Tibial artery (tissue), 4 donors: ENCODE measurements around the gene ETS1.

Experiments used
- DNase-seq, 2 donors: peaks; one replicate each; pipeline ENCODE4 v3.0.0-alpha.2; 2019
- H3K27ac ChIP-seq, 2 donors: fragments of 200-600 bp; sonication (generic) in 1 of 2; 1 replicate in 1 of 2; 2 replicates in 1 of 2; pipeline ENCODE4 v1.5.1; 2018 to 2019; ENCODE audit warnings: mild to moderate bottlenecking in 1 of 2
- H3K27me3 ChIP-seq, 2 donors: fragments of 200-600 bp; sonication (generic) in 1 of 2; one replicate each; pipeline versions ENCODE4 v1.5.1 to v1.6.0; 2016 to 2019
- H3K36me3 ChIP-seq, 3 donors: fragments of 200-600 bp; sonication (generic) in 2 of 3; one replicate each; pipeline ENCODE4 v1.5.1; 2016 to 2019; ENCODE audit warnings: mild to moderate bottlenecking in 2 of 3
- H3K4me1 ChIP-seq, 4 donors: fragments of 200-600 bp; sonication (generic) in 2 of 4; 1 replicate in 3 of 4; 2 replicates in 1 of 4; pipeline ENCODE4 v1.5.1; 2016 to 2019
- H3K4me3 ChIP-seq, 2 donors: fragments of 200-600 bp; sonication (generic) in 1 of 2; 1 replicate in 1 of 2; 2 replicates in 1 of 2; pipeline ENCODE4 v1.5.1; 2018 to 2019; ENCODE audit warnings: mild to moderate bottlenecking in 2 of 2
- H3K9me3 ChIP-seq, 3 donors: fragments of 200-600 bp; sonication (generic) in 1 of 3; one replicate each; pipeline ENCODE4 v1.5.1; 2016 to 2019
- CTCF ChIP-seq, 2 experiments: fragments of 200-600 bp in 1 of 2; fragments of 450-650 bp in 1 of 2; IDR thresholded peaks; one replicate each; pipeline ENCODE4 v1.5.1; 2017 to 2019; ENCODE audit warnings: antibody characterized with exemption in 2 of 2, mild to moderate bottlenecking in 1 of 2, moderate library complexity in 1 of 2
- intact Hi-C: fragments of 100-400 bp; cut with DNase I; formaldehyde crosslinking; loops from one replicate; pipeline ENCODE4 v1.15.0; 2023; ENCODE audit warnings: low total_unique reads

The ETS1 gene

GRCh38 chr11:128462922-128463321 is 124.4 kb downstream of the ETS1 start:
- intact Hi-C loops = no loop called here
- no peaks in the 10 kb centered on the region for H3K9me3 ChIP-seq
- no peak for DNase-seq
- no peak overlapping the region for H3K4me3 ChIP-seq
- H3K27ac ChIP-seq = peak overlapping the region; percentile 54 to 74
- H3K27me3 ChIP-seq = no peaks in the 10 kb centered on the region
- no peak for TF ChIP-seq CTCF (IDR thresholded peaks at IDR 0.05)
- H3K36me3 ChIP-seq = peaks cover 26 to 39% (median 38%) of the 10 kb centered on the region in 3 donors
- H3K4me1 ChIP-seq = peaks cover 0 to 57% (median 39%) of the 10 kb centered on the region in 4 donors

- peaks cover 0 to 52% (median 32%) of the 10 kb centered on the region in 4 donors for H3K4me1 ChIP-seq
- TF ChIP-seq CTCF (IDR thresholded peaks at IDR 0.05) = no peak
- no peak overlapping the region for H3K4me3 ChIP-seq
- H3K36me3 ChIP-seq = peaks cover 26 to 46% (median 46%) of the 10 kb centered on the region in 3 donors
- no peak overlapping the region for H3K27ac ChIP-seq
- DNase-seq = no peak
- no peaks in the 10 kb centered on the region for H3K9me3 ChIP-seq
- intact Hi-C loops = no loop called here
- H3K27me3 ChIP-seq = no peaks in the 10 kb centered on the region
These were observed 125.2 kb downstream of the ETS1 start for GRCh38 chr11:128462189-128462588.

- intact Hi-C loops = no loop called here
- no peak for DNase-seq
- Histone ChIP-seq H3K4me3 (no peak overlapping the region), H3K4me1 (peaks cover 0 to 20% (median 8%) of the 10 kb centered on the region in 4 donors), H3K27me3 (no peaks in the 10 kb centered on the region), H3K27ac (no peak overlapping the region), H3K9me3 (no peaks in the 10 kb centered on the region), H3K36me3 (peaks cover 26 to 56% (median 53%) of the 10 kb centered on the region in 3 donors)
- TF ChIP-seq CTCF (IDR thresholded peaks at IDR 0.05) = no peak
These were observed 129.0 kb downstream of the ETS1 start for GRCh38 chr11:128458321-128458720.

- intact Hi-C loops = no loop called here
- Histone ChIP-seq H3K27ac (peak overlapping the region in 1 of 2 donors; percentile 4), H3K36me3 (peaks cover 24 to 56% (median 50%) of the 10 kb centered on the region in 3 donors), H3K9me3 (no peaks in the 10 kb centered on the region), H3K4me1 (peaks cover 0 to 20% (median 7%) of the 10 kb centered on the region in 4 donors), H3K4me3 (no peak overlapping the region), H3K27me3 (no peaks in the 10 kb centered on the region)
- TF ChIP-seq CTCF (IDR thresholded peaks at IDR 0.05) = no peak
- DNase-seq = no peak
These were observed 129.5 kb downstream of the ETS1 start for GRCh38 chr11:128457874-128458273.

GRCh38 chr11:128456566-128457268 is 130.6 kb downstream of the ETS1 start:
- intact Hi-C loops = no loop called here

More at GRCh38 chr11:128456566-128457268, 130.6 kb downstream of the ETS1 start:
- Histone ChIP-seq H3K27me3 (no peaks in the 10 kb centered on the region), H3K4me1 (peaks cover 0 to 29% (median 17%) of the 10 kb centered on the region in 4 donors), H3K36me3 (peaks cover 12 to 45% (median 39%) of the 10 kb centered on the region in 3 donors), H3K4me3 (no peak overlapping the region), H3K27ac (no peak overlapping the region), H3K9me3 (no peaks in the 10 kb centered on the region)
- TF ChIP-seq CTCF (IDR thresholded peaks at IDR 0.05) = no peak
- no peak for DNase-seq
